GM12873 (cell line): ENCODE results near the gene BEX4.

Source experiments
- CTCF ChIP-seq: IDR thresholded peaks from 2 replicates; pipeline ENCODE4 v1.5.1; 2012; ENCODE audit warnings: low read depth, mild to moderate bottlenecking, moderate library complexity, low read length, control low read depth; ENCODE audit not compliant: insufficient read depth; ENCODE audit errors: missing control alignments

The BEX4 gene

GRCh38 chrX:103214870-103215424, at the start of gene BEX4:
Gene BEX4, plus strand, starts transcription at chrX:103215108. Its CDS starts 1,046 bp downstream, at chrX:103216154.
- TF ChIP-seq CTCF = no peak

- no peak for TF ChIP-seq CTCF
Observed at GRCh38 chrX:103170216-103170615, 44.7 kb upstream of the BEX4 start.

GRCh38 chrX:103171353-103171752, 43.6 kb upstream of the BEX4 start:
- no peak for TF ChIP-seq CTCF

- TF ChIP-seq CTCF = peak; percentile 81
Observed at GRCh38 chrX:103175944-103176753, 38.8 kb upstream of the BEX4 start.

GRCh38 chrX:103177556-103177955, 37.4 kb upstream of the BEX4 start:
- TF ChIP-seq CTCF = no peak

- no peak for TF ChIP-seq CTCF
Observed at GRCh38 chrX:103183912-103184311, 31.0 kb upstream of the BEX4 start.

GRCh38 chrX:103187953-103188475, 26.9 kb upstream of the BEX4 start:
- no peak for TF ChIP-seq CTCF
